ENCODE measurements around the gene LRRC45.

- TF ChIP-seq POLR2AphosphoS5 (IDR thresholded peaks at IDR 0.05; ENCODE audit: low read depth, low read length) (no peak), FOXP2 (optimal IDR thresholded peaks at IDR 0.05; ENCODE audit: borderline replicate concordance, extremely low read depth, extremely low read length, insufficient read depth) (no peak)
Measured at GRCh38 chr17:81995463-81996231, 27.5 kb upstream of the LRRC45 start.
